Heart left ventricle (tissue), 13 donors: ENCODE results near the gene RNF112.

Experiments used
- CTCF ChIP-seq, 12 donors: fragments of 200-600 bp; sonication (generic) in 4 of 12; IDR thresholded peaks; one replicate each; pipeline versions ENCODE4 v1.5.0 to v1.8.0; 2018 to 2022; ENCODE audit warnings: antibody characterized with exemption in 12 of 12, mild to moderate bottlenecking in 5 of 12
- POLR2A ChIP-seq, 2 donors: fragments of 450-650 bp; IDR thresholded peaks; one replicate each; pipeline ENCODE4 v1.6.1; 2017; ENCODE audit warnings: antibody characterized with exemption in 2 of 2, mild to moderate bottlenecking in 2 of 2, moderate library complexity in 2 of 2
- donor health status: ischemic (EF 13 %, LVEDD 7.1; RV severe dilation, severe dysfunction).
- donor health status: DM: no; HTN: yes; CAD: no.
- donor health status: DM: no; HTN: no; CAD: no.
- donor health status: ischemic (EF 25% LVEDD 6.9; RV normal size, moderate dysfunction).
- donor health status: ischemic (EF 25% LVEDD 5.7; RV mildly dilated, moderate dysfunction).
- donor health status: ischemic (EF 35%, LVEDD 5.7; RV mildly dilated, moderate dysfunction).
- donor health status: nonischemic (EF 11% LVEDD 7.7; RV severe dilation, severe dysfunction).
- donor health status: DM: yes; HTN: yes; CAD: no.
- donor health status: PGD.
- donor health status: ischemic (EF 29% LVEDD 5.4; RV normal size, mild dysfunction).
- donor health status: nonischemic (EF 23%, LVEDD 6.1; RV moderate dilation, normal function).

GRCh38 chr17:19382531-19383444 is 28.2 kb upstream of the RNF112 start:
- TF ChIP-seq CTCF (IDR thresholded peaks at IDR 0.05) = no peak
- TF ChIP-seq POLR2A (IDR thresholded peaks at IDR 0.05) = no peak
